HG02623 (cell line): ENCODE results near the gene IGFN1.

ENCODE experiments used
- ATAC-seq: cut with Tn5 transposase; IDR thresholded peaks from one replicate; pipeline ENCODE4 v1.9.1; 2021; ENCODE audit warnings: moderate library complexity; ENCODE audit not compliant: unreplicated experiment

The IGFN1 gene

GRCh38 chr1:201261771-201262547, 71.3 kb downstream of the IGFN1 start:
- no peak for ATAC-seq

- ATAC-seq = no peak
Observed at GRCh38 chr1:201262963-201263608, 72.5 kb downstream of the IGFN1 start.

- no peak for ATAC-seq
Observed at GRCh38 chr1:201264072-201264471, 73.4 kb downstream of the IGFN1 start.

- no peak for ATAC-seq
Observed at GRCh38 chr1:201264554-201264953, 73.9 kb downstream of the IGFN1 start.

- no peak for ATAC-seq
Observed at GRCh38 chr1:201265756-201266155, 75.1 kb downstream of the IGFN1 start.

GRCh38 chr1:201266276-201266675, 75.7 kb downstream of the IGFN1 start:
- ATAC-seq = no peak

- ATAC-seq = no peak
Observed at GRCh38 chr1:201266774-201267173, 76.2 kb downstream of the IGFN1 start.

- no peak for ATAC-seq
Observed at GRCh38 chr1:201267481-201268229, 77.0 kb downstream of the IGFN1 start.

- no peak for ATAC-seq
Observed at GRCh38 chr1:201268604-201269151, 78.1 kb downstream of the IGFN1 start.

GRCh38 chr1:201269281-201269680, 78.7 kb downstream of the IGFN1 start:
- ATAC-seq = no peak

GRCh38 chr1:201269900-201270410, 79.3 kb downstream of the IGFN1 start:
- ATAC-seq = no peak

- no peak for ATAC-seq
Observed at GRCh38 chr1:201270616-201271390, 80.2 kb downstream of the IGFN1 start.

GRCh38 chr1:201272799-201273198, 82.2 kb downstream of the IGFN1 start:
- no peak for ATAC-seq

GRCh38 chr1:201274616-201275252, 84.1 kb downstream of the IGFN1 start:
- ATAC-seq = no peak

- ATAC-seq = no peak
Observed at GRCh38 chr1:201275253-201275666, 84.6 kb downstream of the IGFN1 start.

GRCh38 chr1:201276891-201277290, 86.3 kb downstream of the IGFN1 start:
- ATAC-seq = no peak

GRCh38 chr1:201277441-201277840, 86.8 kb downstream of the IGFN1 start:
- ATAC-seq = no peak
